PC-3 (cell line): ENCODE results near the gene FBXO45. TPM values are rescaled to one million over a fixed set of nuclear protein-coding genes. Genes with fewer than 3 reads are reported as not detected.

Experiments used
- ATAC-seq: fragments of 200-7000 bp; cut with Tn5 transposase; 2 replicates; pipeline ENCODE4 v1.9.1; 2020; ENCODE audit warnings: mild to moderate bottlenecking, moderate library complexity
- BruUV-seq: library from RNA; stranded (reverse); fragments of 400-500 nt; replicated peaks from 2 replicates; lab custom pipeline; 2021; lab: Mats Ljungman, UMichigan
- CTCF ChIA-PET: fragments of 300-600 bp; sonication (Branson Sonifier 250); formaldehyde crosslinking; loops from one replicate; lab custom pipeline; 2022; ENCODE audit warnings: antibody characterized with exemption; lab: Charles Lee
- POLR2A ChIA-PET: fragments of 300-600 bp; sonication (Branson Sonifier 250); formaldehyde crosslinking; loops from one replicate; lab custom pipeline; 2022; ENCODE audit warnings: antibody characterized with exemption; ENCODE audit not compliant: unreplicated experiment; lab: Charles Lee
- DNase-seq: peaks from one replicate; pipeline ENCODE4 v3.0.0-alpha.2; 2015
- H2AFZ ChIP-seq: fragments of 300-600 bp; sonication (generic); 2 replicates; pipeline ENCODE4 v1.6.0; 2016; ENCODE audit warnings: antibody characterized with exemption, low read length
- H3F3A ChIP-seq: fragments of 300-600 bp; sonication (generic); one replicate; pipeline ENCODE4 v1.6.0; 2017; ENCODE audit warnings: antibody characterized with exemption, low read length, control low read depth, mild to moderate bottlenecking; ENCODE audit not compliant: unreplicated experiment
- H3K27ac ChIP-seq: fragments of 300-600 bp; sonication (generic); 2 replicates; pipeline ENCODE4 v1.5.1; 2016; ENCODE audit warnings: mild to moderate bottlenecking, low read length
- H3K27me3 ChIP-seq: fragments of 300-600 bp; sonication (generic); 2 replicates; pipeline ENCODE4 v1.6.1; 2016; ENCODE audit warnings: low read length, mixed read lengths
- H3K36me3 ChIP-seq: fragments of 300-600 bp; sonication (generic); 2 replicates; pipeline ENCODE4 v1.6.1; 2016; ENCODE audit warnings: low read depth, mixed run types, low read length, mixed read lengths
- H3K4me1 ChIP-seq: fragments of 300-600 bp; sonication (generic); 2 replicates; pipeline ENCODE4 v1.5.1; 2016; ENCODE audit warnings: low read length; ENCODE audit not compliant: insufficient read depth
- H3K4me2 ChIP-seq: fragments of 300-600 bp; sonication (generic); 2 replicates; pipeline ENCODE4 v1.6.0; 2016; ENCODE audit warnings: low read length
- H3K4me3 ChIP-seq: fragments of 300-600 bp; sonication (generic); 2 replicates; pipeline ENCODE4 v1.5.1; 2016; ENCODE audit warnings: mild to moderate bottlenecking, low read length, mixed read lengths
- H3K79me2 ChIP-seq: fragments of 300-600 bp; sonication (generic); 2 replicates; pipeline ENCODE4 v1.6.1; 2017; ENCODE audit warnings: low read length, mixed read lengths
- H3K9ac ChIP-seq: fragments of 300-600 bp; sonication (generic); 2 replicates; pipeline ENCODE4 v1.6.0; 2016; ENCODE audit warnings: mild to moderate bottlenecking, low read length
- H3K9me2 ChIP-seq: fragments of 300-600 bp; sonication (generic); replicated peaks from 2 replicates; pipeline ENCODE4 v1.6.1; 2016; ENCODE audit warnings: mixed run types, low read length, mixed read lengths
- H3K9me3 ChIP-seq: fragments of 300-600 bp; sonication (generic); 2 replicates; pipeline ENCODE4 v1.6.1; 2016; ENCODE audit warnings: low read length, mixed read lengths
- H4K20me1 ChIP-seq: fragments of 300-600 bp; sonication (generic); 2 replicates; pipeline ENCODE4 v1.6.1; 2016; ENCODE audit warnings: low read length, mixed read lengths
- CTCF ChIP-seq: fragments of 300-600 bp; sonication (generic); conservative IDR thresholded peaks from 2 replicates; pipeline ENCODE4 v1.5.1; 2017; ENCODE audit warnings: antibody characterized with exemption, low read depth, mild to moderate bottlenecking, low read length
- EZH2 ChIP-seq: fragments of 300-600 bp; sonication (generic); IDR thresholded peaks from one replicate; pipeline ENCODE4 v1.6.1; 2017; ENCODE audit warnings: antibody characterized with exemption, mild to moderate bottlenecking, low read length; ENCODE audit not compliant: unreplicated experiment
- EZH2phosphoT487 ChIP-seq: fragments of 300-600 bp; sonication (generic); IDR thresholded peaks from 2 replicates; pipeline ENCODE4 v1.6.1; 2018; ENCODE audit warnings: mild to moderate bottlenecking, antibody characterized with exemption, low read length, borderline replicate concordance
- intact Hi-C: fragments of 100-400 bp; cut with micrococcal nuclease; formaldehyde crosslinking; loops from 2 replicates; pipeline ENCODE4 v1.9.0; 2023
- total RNA-seq: library from RNA; depleted of rRNA; stranded (reverse); fragments of >200 nt; gene quantifications from 2 replicates; pipeline ENCODE4 v1.2.3, GENCODE V29; 2014

FBXO45 gene
- total RNA-seq, 1 experiment from 2014 or later = 20.8 TPM

GRCh38 chr3:196624067-196624790 is 55.8 kb downstream of the FBXO45 start:
- intact Hi-C loops = no loop called here
- Histone ChIP-seq H3K27ac (no peak overlapping the region), H3K79me2 (no peaks in the 10 kb centered on the region), H3K4me2 (no peak overlapping the region), H3K27me3 (no peaks in the 10 kb centered on the region), H3K9me2 (0 out of 2 replicates have a peak, but pooled peaks cover 2% of the 10 kb centered on the region), H3K4me3 (no peak overlapping the region), H3K9ac (no peak overlapping the region), H3K4me1 (peaks cover 13% of the 10 kb centered on the region), H2AFZ (no peak overlapping the region), H3K36me3 (no peaks in the 10 kb centered on the region), H3F3A (no peaks in the 10 kb centered on the region), H4K20me1 (no peaks in the 10 kb centered on the region), H3K9me3 (no peaks in the 10 kb centered on the region)
- DNase-seq (no peak), ATAC-seq (no peak)
- POLR2A ChIA-PET = no interaction called here
- no peak for TF ChIP-seq EZH2phosphoT487
- TF ChIP-seq CTCF = no peak
- no peak for TF ChIP-seq EZH2
- CTCF ChIA-PET = no interaction called here
- no TSS peak for BruUV-seq

- intact Hi-C loops = no loop called here
- POLR2A ChIA-PET = no interaction called here
- Histone ChIP-seq H3K4me3 (no peak overlapping the region), H3K9me2 (0 out of 2 replicates have a peak, but pooled peaks cover 2% of the 10 kb centered on the region), H3K4me1 (peaks cover 13% of the 10 kb centered on the region), H3K27me3 (no peaks in the 10 kb centered on the region), H3K9ac (no peak overlapping the region), H3K4me2 (no peak overlapping the region), H2AFZ (no peak overlapping the region), H3K79me2 (no peaks in the 10 kb centered on the region), H3K27ac (no peak overlapping the region), H3K36me3 (no peaks in the 10 kb centered on the region), H4K20me1 (no peaks in the 10 kb centered on the region), H3F3A (no peaks in the 10 kb centered on the region), H3K9me3 (no peaks in the 10 kb centered on the region)
- ATAC-seq (no peak), DNase-seq (no peak)
- CTCF ChIA-PET = no interaction called here
- no TSS peak for BruUV-seq
- TF ChIP-seq EZH2 (no peak), CTCF (no peak), EZH2phosphoT487 (no peak)
Observed at GRCh38 chr3:196624907-196625306, 56.4 kb downstream of the FBXO45 start.

- H3K9ac ChIP-seq = no peak overlapping the region
- no peaks in the 10 kb centered on the region for H3K27me3 ChIP-seq
- no peak for TF ChIP-seq EZH2phosphoT487
- TF ChIP-seq EZH2 = no peak
- TF ChIP-seq CTCF = no peak
- H3K4me3 ChIP-seq = no peak overlapping the region
- no peaks in the 10 kb centered on the region for H3F3A ChIP-seq
- no TSS peak for BruUV-seq
- peaks cover 13% of the 10 kb centered on the region for H3K4me1 ChIP-seq
- intact Hi-C loops = no loop called here
- H3K4me2 ChIP-seq = no peak overlapping the region
- DNase-seq (no peak), ATAC-seq (no peak)
- ChIA-PET CTCF (no interaction called here), POLR2A (no interaction called here)
- no peaks in the 10 kb centered on the region for H3K36me3 ChIP-seq
- H3K9me3 ChIP-seq = no peaks in the 10 kb centered on the region
- H3K27ac ChIP-seq = no peak overlapping the region
- H4K20me1 ChIP-seq = no peaks in the 10 kb centered on the region
- H3K9me2 ChIP-seq = 0 out of 2 replicates have a peak, but pooled peaks cover 2% of the 10 kb centered on the region
- no peak overlapping the region for H2AFZ ChIP-seq
- no peaks in the 10 kb centered on the region for H3K79me2 ChIP-seq
Observed at GRCh38 chr3:196625331-196625730, 56.9 kb downstream of the FBXO45 start.
